MCF 10A (cell line): ENCODE measurements around the gene FRMD3. TPM values are rescaled to one million over a fixed set of nuclear protein-coding genes. Genes with fewer than 3 reads are reported as not detected.

Source experiments
- BruUV-seq: library from RNA; stranded (reverse); fragments of 400-500 nt; replicated peaks from 2 replicates; lab custom pipeline; 2021; lab: Mats Ljungman, UMichigan
- CTCF ChIA-PET: fragments of 300-600 bp; sonication (Branson Sonifier 250); formaldehyde crosslinking; extraction: SDS; loops from one replicate; lab custom pipeline; 2021; ENCODE audit warnings: antibody characterized with exemption, inconsistent platforms; lab: Yijun Ruan, JAX
- POLR2A ChIA-PET: fragments of 300-600, 350-650 bp; sonication (Branson Sonifier 250); formaldehyde crosslinking; extraction: SDS; loops from one replicate; lab custom pipeline; 2020; ENCODE audit warnings: antibody characterized with exemption, inconsistent platforms; lab: Yijun Ruan, JAX
- DNase-seq: peaks from one replicate; pipeline ENCODE4 v3.0.0-alpha.2; 2018; ENCODE audit not compliant: unreplicated experiment
- H3K27ac Mint-ChIP-seq: one replicate; pipeline ENCODE4 v1.8.0; 2022; ENCODE audit warnings: mild to moderate bottlenecking, low read depth, mixed read lengths; ENCODE audit not compliant: unreplicated experiment
- H3K27me3 Mint-ChIP-seq: one replicate; pipeline ENCODE4 v1.8.0; 2022; ENCODE audit warnings: mixed read lengths; ENCODE audit not compliant: insufficient read depth, unreplicated experiment
- H3K36me3 Mint-ChIP-seq: one replicate; pipeline ENCODE4 v1.8.0; 2022; ENCODE audit warnings: mild to moderate bottlenecking, moderate library complexity, mixed read lengths; ENCODE audit not compliant: insufficient read depth, unreplicated experiment
- H3K4me1 Mint-ChIP-seq: one replicate; pipeline ENCODE4 v1.8.0; 2022; ENCODE audit warnings: mixed read lengths; ENCODE audit not compliant: insufficient read depth, unreplicated experiment
- H3K4me3 Mint-ChIP-seq: one replicate; pipeline ENCODE4 v1.8.0; 2022; ENCODE audit warnings: mild to moderate bottlenecking, moderate library complexity, mixed read lengths; ENCODE audit not compliant: unreplicated experiment
- H3K9me3 Mint-ChIP-seq: one replicate; pipeline ENCODE4 v1.8.0; 2022; ENCODE audit warnings: mixed read lengths; ENCODE audit not compliant: unreplicated experiment
- CTCF ChIP-seq: fragments of 200-600 bp; IDR thresholded peaks from one replicate; pipeline ENCODE4 v1.8.0; 2022; ENCODE audit warnings: antibody characterized with exemption, mild to moderate bottlenecking; ENCODE audit not compliant: unreplicated experiment
- intact Hi-C: fragments of 100-400 bp; cut with micrococcal nuclease; formaldehyde crosslinking; loops from 2 replicates; pipeline ENCODE4 v1.14.1; 2022
- total RNA-seq: library from RNA; stranded (reverse); gene quantifications from 2 replicates; pipeline ENCODE4 v1.2.3, GENCODE V29; 2022

Gene FRMD3
- total RNA-seq, 1 experiment from 2014 or later = 0.28 TPM

- ChIA-PET CTCF (interaction anchor here (0.6 kb wide), 1 partner anchor 302 kb away, joined by 3 read pairs; no protein-coding TSS in a partner anchor), POLR2A (interaction anchor here (1.4 kb wide), 1 partner anchor 8 kb away, joined by 3 read pairs; no protein-coding TSS in a partner anchor)
- no peak overlapping the region for H3K27ac Mint-ChIP-seq
- no TSS peak for BruUV-seq
- no peak for TF ChIP-seq CTCF
- H3K4me3 Mint-ChIP-seq = no peak overlapping the region
- peaks cover 4% of the 10 kb centered on the region for H3K4me1 Mint-ChIP-seq
- no peak for DNase-seq
- intact Hi-C loops = no loop called here
- H3K27me3 Mint-ChIP-seq = no peaks in the 10 kb centered on the region
- H3K36me3 Mint-ChIP-seq = no peaks in the 10 kb centered on the region
- H3K9me3 Mint-ChIP-seq = no peaks in the 10 kb centered on the region
Observed at GRCh38 chr9:83271665-83272071, 266.5 kb downstream of the FRMD3 start.

GRCh38 chr9:83270116-83270515, 268.1 kb downstream of the FRMD3 start:
- Mint-ChIP-seq H3K36me3 (no peaks in the 10 kb centered on the region), H3K27ac (no peak overlapping the region), H3K4me3 (no peak overlapping the region), H3K9me3 (no peaks in the 10 kb centered on the region), H3K4me1 (peaks cover 7% of the 10 kb centered on the region), H3K27me3 (no peaks in the 10 kb centered on the region)
- no peak for DNase-seq
- intact Hi-C loops = no loop called here
- no TSS peak for BruUV-seq
- ChIA-PET CTCF (no interaction called here), POLR2A (no interaction called here)
- TF ChIP-seq CTCF = no peak

- peaks cover 7% of the 10 kb centered on the region for H3K4me1 Mint-ChIP-seq
- DNase-seq = no peak
- H3K36me3 Mint-ChIP-seq = no peaks in the 10 kb centered on the region
- BruUV-seq = no TSS peak
- H3K27ac Mint-ChIP-seq = no peak overlapping the region
- no peaks in the 10 kb centered on the region for H3K9me3 Mint-ChIP-seq
- POLR2A ChIA-PET = no interaction called here
- H3K4me3 Mint-ChIP-seq = no peak overlapping the region
- CTCF ChIA-PET = no interaction called here
- intact Hi-C loops = no loop called here
- no peak for TF ChIP-seq CTCF
- H3K27me3 Mint-ChIP-seq = no peaks in the 10 kb centered on the region
Observed at GRCh38 chr9:83267741-83268140, 270.5 kb downstream of the FRMD3 start.

- no peak for DNase-seq
- Mint-ChIP-seq H3K9me3 (no peaks in the 10 kb centered on the region), H3K27me3 (no peaks in the 10 kb centered on the region), H3K4me1 (peaks cover 7% of the 10 kb centered on the region), H3K36me3 (no peaks in the 10 kb centered on the region), H3K27ac (no peak overlapping the region), H3K4me3 (no peak overlapping the region)
- POLR2A ChIA-PET = no interaction called here
- intact Hi-C loops = no loop called here
- no TSS peak for BruUV-seq
- no peak for TF ChIP-seq CTCF
- CTCF ChIA-PET = interaction anchor here (1.5 kb wide), 1 partner anchor 15 kb away, joined by 3 read pairs; no protein-coding TSS in a partner anchor
Observed at GRCh38 chr9:83266666-83267496, 271.3 kb downstream of the FRMD3 start.
